GM12891 (cell line): ENCODE measurements around the gene MYO5C.

Experiments used
- POLR2A ChIP-seq: IDR thresholded peaks from 2 replicates; pipeline ENCODE4 v1.6.1; 2011; ENCODE audit warnings: low read depth, low read length, control low read depth
- POLR2AphosphoS5 ChIP-seq: IDR thresholded peaks from 2 replicates; pipeline ENCODE4 v1.6.1; 2011; ENCODE audit warnings: low read depth, low read length, control low read depth

DNA sequence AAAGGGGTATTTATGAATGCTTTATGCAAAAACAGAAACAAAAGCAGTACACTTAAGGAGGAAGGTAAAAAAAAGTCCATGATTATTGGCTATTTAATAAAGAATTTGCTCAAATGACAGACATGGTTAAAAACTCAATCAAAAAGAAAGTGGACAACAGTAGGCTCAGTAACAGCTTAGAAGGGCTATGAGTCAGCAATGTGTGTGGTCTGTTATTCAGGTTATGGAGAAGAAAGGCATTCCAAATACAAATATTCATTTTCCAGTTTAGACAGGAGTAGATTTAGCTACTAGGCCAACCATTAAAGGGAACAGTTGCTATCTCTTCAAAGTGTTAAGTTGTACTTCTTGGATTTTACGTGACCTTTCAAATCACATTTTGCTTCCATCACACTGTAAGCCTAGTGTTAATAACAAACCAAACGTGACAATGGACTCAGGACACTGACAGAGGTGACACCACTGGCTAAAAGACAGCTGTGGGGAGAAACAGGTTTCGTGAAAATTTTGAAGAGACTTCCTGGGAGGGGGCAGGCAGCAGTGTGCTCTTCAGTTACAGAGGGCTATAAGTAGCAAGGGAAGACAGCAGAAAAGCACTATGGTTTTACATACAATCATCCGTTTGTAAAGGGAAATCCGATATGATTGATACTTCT is 41.7 kb upstream of the MYO5C start:
- TF ChIP-seq POLR2A (no peak), POLR2AphosphoS5 (no peak)
